ENCODE measurements around the gene GSK3A.
"Not testable (repeated sequence)": the region's sequence is repeated elsewhere in the genome, so short reads cannot be mapped to it uniquely, and the experiment has no call there.

Gene GSK3A

GRCh38 chr19:42268142-42268703 is 25.8 kb upstream of the GSK3A start:
- peak; percentile 2 for TF ChIP-seq CTCF (IDR thresholded peaks at IDR 0.05; ENCODE audit: low read depth, low read length, missing control alignments)
- H3K36me3 ChIP-seq (replicated peaks): peaks cover 11% of the 10 kb centered on the region
- in situ Hi-C loops (cut with HindIII; ENCODE audit: low pct_ligation_motif_present, low sequenced_read_pairs): no loop called here
- H3K4me3 ChIP-seq (ENCODE audit: low read depth, low read length): peak overlapping the region; percentile 84
- H3K27me3 ChIP-seq (replicated peaks): no peaks in the 10 kb centered on the region
- peak; percentile 99 for DNase-seq
- H3K27ac ChIP-seq: peak overlapping the region; percentile 99

GRCh38 chr19:42267644-42268141 is 25.3 kb upstream of the GSK3A start:
- no peak for DNase-seq
- Histone ChIP-seq H3K27me3 (replicated peaks) (no peaks in the 10 kb centered on the region), H3K27ac (no peak overlapping the region), H3K36me3 (replicated peaks) (peaks cover 6% of the 10 kb centered on the region), H3K4me3 (ENCODE audit: low read depth, low read length) (peak overlapping the region; percentile 84)
- in situ Hi-C loops (cut with HindIII; ENCODE audit: low pct_ligation_motif_present, low sequenced_read_pairs): no loop called here
- TF ChIP-seq CTCF (IDR thresholded peaks at IDR 0.05; ENCODE audit: low read depth, low read length, missing control alignments): no peak

- H3K27ac ChIP-seq; H3K4me3 ChIP-seq (ENCODE audit: low read depth, low read length); H3K27me3 ChIP-seq (replicated peaks); DNase-seq; in situ Hi-C loops (cut with HindIII; ENCODE audit: low pct_ligation_motif_present, low sequenced_read_pairs); H3K36me3 ChIP-seq (replicated peaks): not testable (repeated sequence)
Measured at GRCh38 chr19:42266928-42267603, 24.7 kb upstream of the GSK3A start.

- H3K27ac ChIP-seq; H3K36me3 ChIP-seq (replicated peaks); DNase-seq; in situ Hi-C loops (cut with HindIII; ENCODE audit: low pct_ligation_motif_present, low sequenced_read_pairs); H3K4me3 ChIP-seq (ENCODE audit: low read depth, low read length); H3K27me3 ChIP-seq (replicated peaks): not testable (repeated sequence)
Measured at GRCh38 chr19:42266105-42266504, 23.7 kb upstream of the GSK3A start.

- H3K4me3 ChIP-seq (ENCODE audit: low read depth, low read length): no peak overlapping the region
- TF ChIP-seq CTCF (IDR thresholded peaks at IDR 0.05; ENCODE audit: low read depth, low read length, missing control alignments): no peak
- H3K27me3 ChIP-seq (replicated peaks): no peaks in the 10 kb centered on the region
- in situ Hi-C loops (cut with HindIII; ENCODE audit: low pct_ligation_motif_present, low sequenced_read_pairs): no loop called here
- H3K36me3 ChIP-seq (replicated peaks): no peaks in the 10 kb centered on the region
- H3K27ac ChIP-seq: no peak overlapping the region
- no peak for DNase-seq
Measured at GRCh38 chr19:42261763-42262162, 19.4 kb upstream of the GSK3A start.

GRCh38 chr19:42257842-42258241 is 15.4 kb upstream of the GSK3A start:
- in situ Hi-C loops (cut with HindIII; ENCODE audit: low pct_ligation_motif_present, low sequenced_read_pairs); H3K27me3 ChIP-seq (replicated peaks); DNase-seq; H3K4me3 ChIP-seq (ENCODE audit: low read depth, low read length); H3K36me3 ChIP-seq (replicated peaks); H3K27ac ChIP-seq: not testable (repeated sequence)

- peak overlapping the region; percentile 56 for H3K27ac ChIP-seq
- H3K36me3 ChIP-seq (replicated peaks): no peaks in the 10 kb centered on the region
- TF ChIP-seq CTCF (IDR thresholded peaks at IDR 0.05; ENCODE audit: low read depth, low read length, missing control alignments): no peak
- H3K4me3 ChIP-seq (ENCODE audit: low read depth, low read length): peak overlapping the region; percentile 62
- in situ Hi-C loops (cut with HindIII; ENCODE audit: low pct_ligation_motif_present, low sequenced_read_pairs): no loop called here
- no peaks in the 10 kb centered on the region for H3K27me3 ChIP-seq (replicated peaks)
- no peak for DNase-seq
Measured at GRCh38 chr19:42255766-42256745, 13.7 kb upstream of the GSK3A start.

Measured in brain microvascular endothelial cell (primary cell).